ENCODE measurements around the gene C20orf96.
A peak's percentile ranks its signal among the peaks of the same experiment; 100 is the strongest.

The C20orf96 gene

GRCh38 chr20:312067-312466 is 21.5 kb upstream of the C20orf96 start:
- DNase-seq (ENCODE audit: low spot score): no peak

DNA sequence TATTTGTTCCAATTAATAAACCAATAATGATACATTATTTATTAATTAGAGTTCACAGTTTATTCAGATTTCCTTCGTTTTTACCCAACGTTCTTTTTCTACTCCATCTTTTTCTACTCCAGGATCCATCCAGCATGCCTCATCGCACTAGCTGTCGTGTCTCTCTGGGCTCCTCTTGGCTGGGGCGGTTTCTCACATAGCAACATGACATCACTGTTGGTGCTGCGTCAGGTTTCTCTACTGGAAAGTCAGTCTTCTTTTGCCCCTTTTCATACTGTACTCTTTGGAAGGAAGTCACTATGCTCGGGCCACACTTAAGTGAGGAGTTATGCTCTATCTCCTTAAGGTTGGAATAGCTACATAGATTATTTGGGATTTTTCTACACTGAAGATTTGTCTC is 21.1 kb upstream of the C20orf96 start:
- DNase-seq (ENCODE audit: low spot score): no peak

GRCh38 chr20:310645-311044 is 20.1 kb upstream of the C20orf96 start:
- no peak for DNase-seq (ENCODE audit: low spot score)

DNA sequence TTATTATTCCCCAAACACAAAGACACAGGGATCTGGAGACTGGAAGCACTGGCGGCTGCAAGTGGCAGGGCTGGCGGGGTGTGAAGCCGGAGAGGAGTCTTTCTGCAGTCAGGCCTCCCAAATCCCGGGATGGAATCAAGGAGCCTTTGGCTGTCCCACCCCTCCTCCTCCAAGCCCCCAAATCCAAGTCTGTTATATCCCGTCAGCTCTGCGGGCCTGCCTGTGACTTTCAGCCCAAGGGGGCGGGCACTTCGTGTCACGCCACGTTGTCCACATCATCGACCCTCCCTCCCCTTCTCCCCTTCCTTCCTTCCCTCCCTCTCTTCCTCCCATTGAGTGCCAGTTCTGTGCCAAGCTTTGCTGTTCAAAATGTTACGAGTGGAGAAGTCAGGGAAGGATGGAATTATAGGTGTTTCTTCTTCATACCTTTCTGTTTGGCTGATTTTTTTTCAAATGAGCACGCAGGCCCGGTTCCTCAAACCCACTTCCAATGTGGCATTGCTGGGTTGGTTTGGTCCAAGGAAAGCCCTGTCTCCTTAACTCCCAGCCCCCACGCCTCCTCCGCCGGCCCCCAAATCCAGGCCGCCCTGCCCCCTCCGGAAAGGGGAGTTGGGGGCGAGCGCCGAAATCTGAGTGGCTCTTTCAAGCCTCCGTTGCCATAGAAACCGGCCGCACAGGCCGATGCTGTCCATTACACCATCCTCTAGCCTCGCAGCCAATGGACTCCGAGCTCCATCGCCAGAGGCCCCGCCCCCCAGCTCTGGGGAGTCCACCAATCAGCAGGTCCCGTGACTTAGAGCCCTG is 19.5 kb upstream of the C20orf96 start:
- peak; percentile 100 for DNase-seq (ENCODE audit: low spot score)

DNA sequence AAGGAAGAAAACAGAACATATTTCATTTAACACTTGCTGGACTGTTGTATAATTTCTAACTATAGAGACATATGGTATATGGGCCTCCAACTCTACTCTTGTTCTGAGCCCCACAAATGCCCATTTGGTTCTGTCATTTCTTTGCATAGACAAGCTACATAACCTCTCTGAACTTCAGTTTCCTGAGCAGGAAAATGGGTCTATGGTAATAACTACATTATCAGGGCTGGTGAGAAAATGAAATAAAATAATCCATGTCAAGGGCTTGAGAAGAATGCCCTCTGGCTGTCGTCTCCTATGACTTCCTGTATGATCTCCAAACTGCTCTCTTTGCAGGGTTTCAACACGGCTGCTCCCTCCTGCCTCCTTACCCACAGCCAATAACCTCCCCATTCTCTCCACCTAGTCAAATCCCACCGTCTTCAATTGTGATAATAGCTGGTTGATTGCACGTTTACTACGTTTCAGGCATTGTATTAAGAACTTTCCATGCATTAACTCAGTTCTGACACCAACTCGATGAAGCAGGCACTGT is 18.8 kb upstream of the C20orf96 start:
- no peak for DNase-seq (ENCODE audit: low spot score)

- no peak for DNase-seq (ENCODE audit: low spot score)
Observed at GRCh38 chr20:308427-309038, 18.0 kb upstream of the C20orf96 start.

GRCh38 chr20:305745-306144 is 15.2 kb upstream of the C20orf96 start:
- DNase-seq (ENCODE audit: low spot score): no peak

- no peak for DNase-seq (ENCODE audit: low spot score)
Observed at GRCh38 chr20:301886-302848, 11.6 kb upstream of the C20orf96 start.

GRCh38 chr20:300345-300990 is 9.9 kb upstream of the C20orf96 start:
- DNase-seq (ENCODE audit: low spot score): no peak

GRCh38 chr20:298776-299391 is 8.3 kb upstream of the C20orf96 start:
- no peak for DNase-seq (ENCODE audit: low spot score)

DNA sequence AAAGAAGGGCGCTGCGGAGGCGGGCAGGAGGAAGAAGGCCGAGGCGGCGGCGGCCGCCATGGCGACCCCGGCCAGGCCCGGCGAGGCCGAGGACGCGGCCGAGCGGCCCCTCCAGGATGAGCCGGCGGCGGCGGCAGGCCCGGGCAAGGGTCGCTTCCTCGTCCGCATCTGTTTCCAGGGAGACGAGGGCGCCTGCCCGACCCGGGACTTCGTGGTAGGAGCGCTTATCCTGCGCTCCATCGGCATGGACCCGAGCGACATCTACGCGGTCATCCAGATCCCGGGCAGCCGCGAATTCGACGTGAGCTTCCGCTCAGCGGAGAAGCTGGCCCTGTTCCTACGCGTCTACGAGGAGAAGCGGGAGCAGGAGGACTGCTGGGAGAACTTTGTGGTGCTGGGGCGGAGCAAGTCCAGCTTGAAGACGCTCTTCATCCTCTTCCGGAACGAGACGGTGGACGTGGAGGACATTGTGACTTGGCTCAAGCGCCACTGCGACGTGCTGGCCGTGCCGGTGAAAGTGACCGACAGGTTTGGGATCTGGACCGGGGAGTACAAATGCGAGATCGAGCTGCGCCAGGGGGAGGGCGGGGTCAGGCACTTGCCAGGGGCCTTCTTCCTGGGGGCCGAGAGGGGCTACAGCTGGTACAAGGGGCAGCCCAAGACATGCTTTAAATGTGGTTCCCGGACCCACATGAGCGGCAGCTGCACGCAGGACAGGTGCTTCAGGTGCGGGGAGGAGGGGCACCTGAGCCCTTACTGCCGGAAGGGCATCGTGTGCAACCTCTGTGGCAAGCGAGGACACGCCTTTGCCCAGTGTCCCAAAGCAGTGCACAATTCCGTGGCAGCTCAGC is 7.6 kb upstream of the C20orf96 start:
- peak; percentile 52 for DNase-seq (ENCODE audit: low spot score)

GRCh38 chr20:297098-297924 is 6.8 kb upstream of the C20orf96 start, which contains the start of gene ZCCHC3:
TSS of gene ZCCHC3 (plus strand) at chr20:297570. CDS start at chr20:297587, 17 bp downstream.
- DNase-seq (ENCODE audit: low spot score): peak; percentile 93

GRCh38 chr20:295804-296203 is 5.3 kb upstream of the C20orf96 start:
- no peak for DNase-seq (ENCODE audit: low spot score)

DNA sequence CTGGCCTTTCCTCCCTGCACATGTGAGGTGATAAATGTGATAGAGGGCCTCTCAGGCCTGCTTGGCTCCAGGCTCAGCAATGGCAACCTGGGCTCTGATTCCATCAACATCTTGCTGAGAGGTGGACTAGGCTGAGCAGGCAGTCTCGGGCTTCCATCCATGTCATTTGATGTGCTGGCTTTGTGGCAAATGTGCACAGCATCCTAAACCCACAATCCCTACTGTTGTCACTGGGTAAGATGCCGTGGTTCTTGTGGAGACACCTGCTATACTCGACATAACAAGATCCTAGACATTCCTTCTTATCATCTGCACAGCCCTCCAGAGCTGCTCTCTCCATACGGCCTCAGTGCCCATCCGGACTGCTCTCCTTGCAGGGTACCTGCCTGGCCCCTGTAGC is 4.1 kb upstream of the C20orf96 start:
- no peak for DNase-seq (ENCODE audit: low spot score)

GRCh38 chr20:289693-290083 is 862 bp downstream of the C20orf96 start:
- no peak for DNase-seq (ENCODE audit: low spot score)

GRCh38 chr20:288956-289692 is 1.4 kb downstream of the C20orf96 start:
- DNase-seq (ENCODE audit: low spot score): no peak

DNA sequence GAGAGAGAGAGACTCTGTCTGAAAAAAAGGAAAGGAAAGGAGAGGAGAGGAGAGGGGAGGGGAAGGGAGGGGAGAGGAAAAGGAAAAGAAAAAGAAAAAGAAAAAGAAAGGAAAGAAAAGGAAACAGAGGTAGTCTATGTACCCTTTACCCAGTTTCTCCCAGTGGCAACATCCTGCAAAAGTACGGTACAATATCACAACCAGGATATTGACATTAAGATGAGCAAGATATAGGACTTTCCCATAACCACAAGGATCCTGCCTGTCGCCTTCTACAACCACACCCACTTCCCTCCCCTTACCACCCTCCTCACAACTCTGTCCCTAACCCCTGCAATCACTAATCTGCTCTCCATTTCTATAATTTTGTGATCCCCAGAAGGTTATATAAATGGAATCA is 4.0 kb downstream of the C20orf96 start:
- DNase-seq (ENCODE audit: low spot score): no peak

DNA sequence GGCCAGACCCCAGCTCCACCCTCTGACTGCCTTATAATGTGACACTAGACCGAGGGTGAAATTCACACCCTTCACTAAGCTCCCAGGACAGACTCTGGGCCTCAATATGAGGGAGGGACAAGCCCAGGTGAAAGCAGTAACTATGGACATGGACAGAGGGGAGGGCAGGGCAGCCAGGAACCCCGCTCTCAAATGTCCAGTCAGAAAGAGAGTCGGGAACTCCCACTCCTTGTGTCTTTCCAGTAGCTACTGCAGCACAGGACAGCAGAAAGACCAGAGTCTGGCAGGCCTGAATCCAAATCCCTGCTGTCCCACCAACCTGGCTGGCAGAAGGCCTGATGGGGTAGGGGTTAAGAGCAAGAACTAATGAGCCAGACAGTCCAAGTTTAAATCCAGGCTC is 6.4 kb downstream of the C20orf96 start:
- DNase-seq (ENCODE audit: low spot score): no peak
